ENCODE measurements around the gene SNCG. TPM values are rescaled to one million over a fixed set of nuclear protein-coding genes. Genes with fewer than 3 reads are reported as not detected.
A peak's percentile ranks its signal among the peaks of the same experiment; 100 is the strongest.

Gene SNCG
- total RNA-seq, 2 donors from 2014 or later, result 0.60 to 2.7 TPM

DNA sequence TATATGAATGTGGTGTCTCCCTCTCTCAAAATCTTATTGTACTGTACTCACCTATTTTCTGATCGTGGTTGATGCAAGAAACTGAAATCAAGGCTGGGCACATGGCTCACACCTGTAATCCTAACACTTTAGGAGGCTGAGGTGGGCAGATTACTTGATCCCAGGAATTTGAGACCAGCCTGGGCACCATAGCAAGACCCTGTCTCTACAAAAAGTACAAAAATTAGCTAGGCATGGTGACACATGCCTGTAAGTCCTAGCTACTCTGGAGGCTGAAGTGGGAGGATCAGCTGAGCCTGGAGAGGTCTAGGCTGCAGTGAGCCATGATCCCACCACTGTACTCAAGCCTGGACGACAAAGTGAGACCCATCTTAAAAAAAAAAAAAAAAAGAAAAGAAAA is 17.0 kb upstream of the SNCG start:
- Histone ChIP-seq H3K9me3 (ENCODE audit: control insufficient read depth, low read length) (no peaks in the 10 kb centered on the region), H3K27ac (ENCODE audit: low read depth, low read length) (no peak overlapping the region), H3K9ac (ENCODE audit: extremely low read depth, low read length, poor library complexity, severe bottlenecking) (no peak overlapping the region), H3K36me3 (ENCODE audit: control insufficient read depth, insufficient read depth, low read length) (no peaks in the 10 kb centered on the region), H3K4me1 (ENCODE audit: control insufficient read depth, insufficient read depth, low read length) (no peaks in the 10 kb centered on the region), H3K27me3 (ENCODE audit: control insufficient read depth, insufficient read depth, low read length, poor library complexity, severe bottlenecking) (no peaks in the 10 kb centered on the region), H3K4me3 (ENCODE audit: low read length) (no peak overlapping the region)
- Mint-ChIP-seq H3K36me3 (ENCODE audit: low read depth) (peaks cover 3% of the 10 kb centered on the region), H3K9me3 (no peaks in the 10 kb centered on the region), H3K4me3 (no peak overlapping the region), H3K27me3 (ENCODE audit: insufficient read depth) (peaks cover 36% of the 10 kb centered on the region), H3K4me1 (peaks cover 5% of the 10 kb centered on the region), H3K27ac (no peak overlapping the region)
- WGBS, 2 experiments (ENCODE audit: insufficient coverage in 1 of 2, insufficient read length in 1 of 2), result 83 to 100% methylated on average over 1 of the region's 2 CpGs
- DNase-seq, result no peak
- TF ChIP-seq, protein P1, sequence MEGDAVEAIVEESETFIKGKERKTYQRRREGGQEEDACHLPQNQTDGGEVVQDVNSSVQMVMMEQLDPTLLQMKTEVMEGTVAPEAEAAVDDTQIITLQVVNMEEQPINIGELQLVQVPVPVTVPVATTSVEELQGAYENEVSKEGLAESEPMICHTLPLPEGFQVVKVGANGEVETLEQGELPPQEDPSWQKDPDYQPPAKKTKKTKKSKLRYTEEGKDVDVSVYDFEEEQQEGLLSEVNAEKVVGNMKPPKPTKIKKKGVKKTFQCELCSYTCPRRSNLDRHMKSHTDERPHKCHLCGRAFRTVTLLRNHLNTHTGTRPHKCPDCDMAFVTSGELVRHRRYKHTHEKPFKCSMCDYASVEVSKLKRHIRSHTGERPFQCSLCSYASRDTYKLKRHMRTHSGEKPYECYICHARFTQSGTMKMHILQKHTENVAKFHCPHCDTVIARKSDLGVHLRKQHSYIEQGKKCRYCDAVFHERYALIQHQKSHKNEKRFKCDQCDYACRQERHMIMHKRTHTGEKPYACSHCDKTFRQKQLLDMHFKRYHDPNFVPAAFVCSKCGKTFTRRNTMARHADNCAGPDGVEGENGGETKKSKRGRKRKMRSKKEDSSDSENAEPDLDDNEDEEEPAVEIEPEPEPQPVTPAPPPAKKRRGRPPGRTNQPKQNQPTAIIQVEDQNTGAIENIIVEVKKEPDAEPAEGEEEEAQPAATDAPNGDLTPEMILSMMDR (conservative IDR thresholded peaks at IDR 0.05), result no peak

DNA sequence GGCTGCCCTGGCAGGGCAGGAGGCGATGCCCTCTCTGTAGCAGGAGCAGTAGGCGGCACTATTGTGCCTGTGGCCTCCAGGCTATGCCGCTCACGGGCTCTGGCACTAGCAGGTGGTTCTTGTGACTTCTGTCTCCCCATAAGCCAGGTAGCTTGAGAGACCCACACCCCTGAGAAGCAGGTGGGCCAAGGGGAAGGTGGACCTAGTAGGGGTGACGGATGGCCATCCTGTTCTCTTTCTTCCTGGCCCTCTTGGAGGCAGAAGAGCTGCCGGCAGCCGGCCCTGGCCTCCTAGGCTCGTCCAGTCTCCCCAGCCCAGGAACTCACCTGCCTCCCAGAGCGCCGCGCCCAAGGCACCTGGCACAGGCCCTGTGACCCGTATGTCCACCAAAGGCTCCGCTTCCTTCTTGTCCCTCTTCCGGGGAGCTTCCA is 16.4 kb upstream of the SNCG start:
- Histone ChIP-seq H3K36me3 (ENCODE audit: control insufficient read depth, insufficient read depth, low read length) (no peaks in the 10 kb centered on the region), H3K4me1 (ENCODE audit: control insufficient read depth, insufficient read depth, low read length) (no peaks in the 10 kb centered on the region), H3K27me3 (ENCODE audit: control insufficient read depth, insufficient read depth, low read length, poor library complexity, severe bottlenecking) (no peaks in the 10 kb centered on the region), H3K9me3 (ENCODE audit: control insufficient read depth, low read length) (no peaks in the 10 kb centered on the region), H3K4me3 (ENCODE audit: low read length) (no peak overlapping the region), H3K27ac (ENCODE audit: low read depth, low read length) (no peak overlapping the region), H3K9ac (ENCODE audit: extremely low read depth, low read length, poor library complexity, severe bottlenecking) (no peak overlapping the region)
- WGBS, 2 experiments (ENCODE audit: insufficient coverage in 1 of 2, insufficient read length in 1 of 2), result 93 to 100% methylated on average over 3 to 14 of the region's 14 CpGs
- no peak overlapping the region for H3K27ac Mint-ChIP-seq
- no peak overlapping the region for H3K4me3 Mint-ChIP-seq
- no peaks in the 10 kb centered on the region for H3K9me3 Mint-ChIP-seq
- TF ChIP-seq, protein P1 (conservative IDR thresholded peaks at IDR 0.05), result no peak
- peaks cover 5% of the 10 kb centered on the region for H3K4me1 Mint-ChIP-seq
- DNase-seq, result no peak
- peaks cover 3% of the 10 kb centered on the region for H3K36me3 Mint-ChIP-seq (ENCODE audit: low read depth)
- peaks cover 40% of the 10 kb centered on the region for H3K27me3 Mint-ChIP-seq (ENCODE audit: insufficient read depth)

DNA sequence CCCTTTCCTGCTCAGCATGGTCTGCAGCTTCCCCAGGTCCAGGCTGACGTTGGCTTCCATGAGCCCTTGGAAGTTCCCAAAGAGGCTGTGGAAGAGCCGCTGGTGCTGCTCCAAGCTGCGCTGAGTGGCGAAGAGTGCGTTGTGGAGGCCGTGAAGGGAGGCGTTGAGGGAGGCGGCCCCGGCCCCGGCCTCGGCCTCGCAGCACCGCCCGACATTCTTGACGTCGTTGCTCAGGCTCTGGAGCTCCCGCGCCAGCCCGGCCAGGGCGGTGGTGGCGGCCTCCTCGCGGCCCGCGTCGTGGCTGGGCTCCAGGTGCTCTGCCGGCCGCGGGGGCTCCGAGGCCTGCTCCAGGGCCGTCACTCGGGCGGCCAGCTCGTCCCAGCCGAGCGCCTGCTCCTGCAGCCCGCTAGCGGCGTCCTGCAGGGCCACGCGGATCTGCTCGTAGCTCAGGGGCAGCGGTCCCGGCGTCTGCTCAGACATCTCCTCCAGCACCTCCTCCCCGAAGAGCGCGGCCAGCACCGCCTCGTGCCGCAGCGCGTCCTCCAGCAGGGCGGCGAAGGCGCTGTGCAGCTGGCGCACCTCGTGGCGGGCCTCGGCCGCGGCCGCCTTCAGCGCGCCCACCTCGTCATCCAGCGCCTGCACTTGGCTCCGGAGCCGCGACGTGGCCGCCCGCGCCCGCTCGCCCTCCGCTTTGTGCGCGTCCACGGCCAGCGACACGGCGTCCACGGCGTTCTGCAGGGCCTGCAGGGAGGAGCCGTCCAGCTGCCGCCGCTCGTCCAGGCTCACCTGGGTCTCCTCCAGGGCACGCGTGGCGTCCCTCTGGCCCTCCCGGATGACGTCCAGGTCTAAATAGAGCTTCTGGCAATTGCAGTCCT is 15.7 kb upstream of the SNCG start:
- peaks cover 3% of the 10 kb centered on the region for H3K36me3 Mint-ChIP-seq (ENCODE audit: low read depth)
- WGBS, 2 experiments (ENCODE audit: insufficient coverage in 1 of 2, insufficient read length in 1 of 2), result 96% methylated on average over 52 to 94 of the region's 94 CpGs
- Histone ChIP-seq H3K27ac (ENCODE audit: low read depth, low read length) (no peak overlapping the region), H3K4me3 (ENCODE audit: low read length) (no peak overlapping the region), H3K4me1 (ENCODE audit: control insufficient read depth, insufficient read depth, low read length) (no peaks in the 10 kb centered on the region), H3K9me3 (ENCODE audit: control insufficient read depth, low read length) (no peaks in the 10 kb centered on the region), H3K27me3 (ENCODE audit: control insufficient read depth, insufficient read depth, low read length, poor library complexity, severe bottlenecking) (no peaks in the 10 kb centered on the region), H3K9ac (ENCODE audit: extremely low read depth, low read length, poor library complexity, severe bottlenecking) (no peak overlapping the region), H3K36me3 (ENCODE audit: control insufficient read depth, insufficient read depth, low read length) (no peaks in the 10 kb centered on the region)
- H3K27me3 Mint-ChIP-seq (ENCODE audit: insufficient read depth), result peaks cover 40% of the 10 kb centered on the region
- DNase-seq, result peak; percentile 71
- H3K27ac Mint-ChIP-seq, result no peak overlapping the region
- no peaks in the 10 kb centered on the region for H3K9me3 Mint-ChIP-seq
- TF ChIP-seq, protein P1 (conservative IDR thresholded peaks at IDR 0.05), result no peak
- peaks cover 5% of the 10 kb centered on the region for H3K4me1 Mint-ChIP-seq
- H3K4me3 Mint-ChIP-seq, result no peak overlapping the region

All from endodermal cell (in vitro differentiated cells).